GM19023 (cell line): Measurements from ENCODE around the gene CADM2.
"Not testable (repeated sequence)": the region's sequence is repeated elsewhere in the genome, so short reads cannot be mapped to it uniquely, and the experiment has no call there.

Source experiments
- ATAC-seq: cut with Tn5 transposase; IDR thresholded peaks from one replicate; pipeline ENCODE4 v1.9.1; 2021; ENCODE audit warnings: mild to moderate bottlenecking, moderate library complexity; ENCODE audit not compliant: unreplicated experiment

The CADM2 gene

GRCh38 chr3:85074003-85074402 lies 115.2 kb downstream of the CADM2 start:
- no peak for ATAC-seq

GRCh38 chr3:85075663-85076062 lies 116.9 kb downstream of the CADM2 start:
- no peak for ATAC-seq

- ATAC-seq: no peak
Measured at GRCh38 chr3:85077018-85077417, 118.2 kb downstream of the CADM2 start.

GRCh38 chr3:85081191-85081906 lies 122.6 kb downstream of the CADM2 start:
- ATAC-seq: no peak

- ATAC-seq: no peak
Measured at GRCh38 chr3:85090495-85090894, 131.7 kb downstream of the CADM2 start.

- no peak for ATAC-seq
Measured at GRCh38 chr3:85100316-85100715, 141.5 kb downstream of the CADM2 start.

GRCh38 chr3:85102781-85103180 lies 144.0 kb downstream of the CADM2 start:
- ATAC-seq: no peak

GRCh38 chr3:85110393-85110792 lies 151.6 kb downstream of the CADM2 start:
- no peak for ATAC-seq

- no peak for ATAC-seq
Measured at GRCh38 chr3:85120879-85121278, 162.1 kb downstream of the CADM2 start.

- ATAC-seq: not testable (repeated sequence)
Measured at GRCh38 chr3:85132864-85133263, 174.1 kb downstream of the CADM2 start.

GRCh38 chr3:85133691-85134420 lies 175.1 kb downstream of the CADM2 start:
- ATAC-seq: not testable (repeated sequence)

- ATAC-seq: no peak
Measured at GRCh38 chr3:85142626-85143025, 183.8 kb downstream of the CADM2 start.

- no peak for ATAC-seq
Measured at GRCh38 chr3:85148036-85148435, 189.2 kb downstream of the CADM2 start.

- no peak for ATAC-seq
Measured at GRCh38 chr3:85151555-85151954, 192.8 kb downstream of the CADM2 start.

- ATAC-seq: not testable (repeated sequence)
Measured at GRCh38 chr3:85153279-85153678, 194.5 kb downstream of the CADM2 start.

- no peak for ATAC-seq
Measured at GRCh38 chr3:85159376-85159775, 200.6 kb downstream of the CADM2 start.

- ATAC-seq: no peak
Measured at GRCh38 chr3:85161544-85161943, 202.8 kb downstream of the CADM2 start.

- no peak for ATAC-seq
Measured at GRCh38 chr3:85162905-85163304, 204.1 kb downstream of the CADM2 start.

GRCh38 chr3:85164436-85164835 lies 205.6 kb downstream of the CADM2 start:
- ATAC-seq: no peak

GRCh38 chr3:85167576-85167975 lies 208.8 kb downstream of the CADM2 start:
- ATAC-seq: no peak

GRCh38 chr3:85170646-85171045 lies 211.9 kb downstream of the CADM2 start:
- no peak for ATAC-seq

GRCh38 chr3:85171976-85172375 lies 213.2 kb downstream of the CADM2 start:
- ATAC-seq: no peak
